Suppressor macrophage treated with lipopolysaccharide for 1 hour (primary cell): ENCODE measurements around the gene PLXNA2.

Source experiments
- DNase-seq, 3 donors: peaks; one replicate each; pipeline ENCODE4 v3.0.0-alpha.2; 2020 to 2022

Gene PLXNA2

GRCh38 chr1:207985996-207986395 is 258.2 kb downstream of the PLXNA2 start:
- DNase-seq = no peak

GRCh38 chr1:207984831-207985572 is 259.2 kb downstream of the PLXNA2 start:
- DNase-seq = no peak

- no peak for DNase-seq
Measured at GRCh38 chr1:207983044-207983635, 261.0 kb downstream of the PLXNA2 start.

GRCh38 chr1:207981976-207982375 is 262.2 kb downstream of the PLXNA2 start:
- no peak for DNase-seq

GRCh38 chr1:207978441-207978840 is 265.7 kb downstream of the PLXNA2 start:
- no peak for DNase-seq

GRCh38 chr1:207977876-207978275 is 266.3 kb downstream of the PLXNA2 start:
- DNase-seq = no peak

- peak; percentile 75 to 91 (median 85) for DNase-seq
Measured at GRCh38 chr1:207973898-207974568, 270.2 kb downstream of the PLXNA2 start.

- DNase-seq = no peak
Measured at GRCh38 chr1:207972337-207972736, 271.8 kb downstream of the PLXNA2 start.
